Measurements from ENCODE around the gene PLAAT3. TPM values are rescaled to one million over a fixed set of nuclear protein-coding genes. Genes with fewer than 3 reads are reported as not detected.

Gene PLAAT3
- polyA plus RNA-seq (2011; rRNA removed) (8.1 and 11.6 TPM in 2 replicates), polyA minus RNA-seq (2011; rRNA and poly(A)+ RNA removed) (11.1 and 15.2 TPM in 2 replicates)

- no peak for DNase-seq (ENCODE audit: low read depth, low spot score)
- POLR2A ChIA-PET, result no interaction called here
- no peaks in the 10 kb centered on the region for H3K27me3 ChIP-seq (ENCODE audit: control insufficient read depth, insufficient read depth, low read length)
- no peaks in the 10 kb centered on the region; the same call in 1 of the 2 replicates for H3K9me3 ChIP-seq (ENCODE audit: control insufficient read depth, insufficient read depth, low read length)
- H3K27ac ChIP-seq (ENCODE audit: low read depth, low read length), result no peak within 1 kb of the TSS
- peak within 1 kb of the TSS; percentile 67 for H3K4me3 ChIP-seq (ENCODE audit: low read depth, low read length)
- CTCF ChIA-PET, result no interaction called here
- TF ChIP-seq CTCF (IDR thresholded peaks at IDR 0.05; ENCODE audit: low read depth, low read length), result no peak
These were observed at the start of gene PLAAT3 for GRCh38 chr11:63614136-63614671. PLAAT3 (minus strand) TSS chr11:63614433; CDS start chr11:63614014, 419 bp downstream.

GRCh38 chr11:63663809-63664208, 49.6 kb upstream of the PLAAT3 start:
- H3K4me3 ChIP-seq (ENCODE audit: low read depth, low read length), result no peak overlapping the region
- no peaks in the 10 kb centered on the region for H3K27me3 ChIP-seq (ENCODE audit: control insufficient read depth, insufficient read depth, low read length)
- no peaks in the 10 kb centered on the region for H3K9me3 ChIP-seq (ENCODE audit: control insufficient read depth, insufficient read depth, low read length)
- no peak for TF ChIP-seq CTCF (IDR thresholded peaks at IDR 0.05; ENCODE audit: low read depth, low read length)
- no peak for DNase-seq (ENCODE audit: low read depth, low spot score)
- POLR2A ChIA-PET, result no interaction called here
- H3K27ac ChIP-seq (ENCODE audit: low read depth, low read length), result peak overlapping the region; percentile 0
- CTCF ChIA-PET, result interaction anchor here (1.0 to 2.2 kb wide), 4 partner anchors 9 to 75 kb away, joined by 3 to 12 read pairs (median 8); no protein-coding TSS in a partner anchor

GRCh38 chr11:63660972-63661371, 46.7 kb upstream of the PLAAT3 start:
- ChIA-PET CTCF (interaction anchor here (0.7 to 2.0 kb wide), 3 partner anchors 21 to 77 kb away, joined by 3 to 12 read pairs (median 9); no protein-coding TSS in a partner anchor), POLR2A (interaction anchor here (0.7 kb wide), 1 partner anchor 1694 kb away, joined by 4 read pairs; the partner anchor contains the start of gene FTH1)
- Histone ChIP-seq H3K27ac (ENCODE audit: low read depth, low read length) (peak overlapping the region; percentile 11), H3K27me3 (ENCODE audit: control insufficient read depth, insufficient read depth, low read length) (no peaks in the 10 kb centered on the region), H3K4me3 (ENCODE audit: low read depth, low read length) (no peak overlapping the region), H3K9me3 (ENCODE audit: control insufficient read depth, insufficient read depth, low read length) (no peaks in the 10 kb centered on the region)
- no peak for DNase-seq (ENCODE audit: low read depth, low spot score)
- no peak for TF ChIP-seq CTCF (IDR thresholded peaks at IDR 0.05; ENCODE audit: low read depth, low read length)

GRCh38 chr11:63652671-63653070, 38.4 kb upstream of the PLAAT3 start:
- no peaks in the 10 kb centered on the region for H3K27me3 ChIP-seq (ENCODE audit: control insufficient read depth, insufficient read depth, low read length)
- H3K9me3 ChIP-seq (ENCODE audit: control insufficient read depth, insufficient read depth, low read length), result no peaks in the 10 kb centered on the region
- H3K4me3 ChIP-seq (ENCODE audit: low read depth, low read length), result no peak overlapping the region
- no peak for DNase-seq (ENCODE audit: low read depth, low spot score)
- H3K27ac ChIP-seq (ENCODE audit: low read depth, low read length), result no peak overlapping the region
- ChIA-PET POLR2A (no interaction called here), CTCF (interaction anchor here (1.0 to 1.1 kb wide), 2 partner anchors 14 to 86 kb away, joined by 3 to 4 read pairs; no protein-coding TSS in a partner anchor)
- TF ChIP-seq CTCF (IDR thresholded peaks at IDR 0.05; ENCODE audit: low read depth, low read length), result no peak

DNA sequence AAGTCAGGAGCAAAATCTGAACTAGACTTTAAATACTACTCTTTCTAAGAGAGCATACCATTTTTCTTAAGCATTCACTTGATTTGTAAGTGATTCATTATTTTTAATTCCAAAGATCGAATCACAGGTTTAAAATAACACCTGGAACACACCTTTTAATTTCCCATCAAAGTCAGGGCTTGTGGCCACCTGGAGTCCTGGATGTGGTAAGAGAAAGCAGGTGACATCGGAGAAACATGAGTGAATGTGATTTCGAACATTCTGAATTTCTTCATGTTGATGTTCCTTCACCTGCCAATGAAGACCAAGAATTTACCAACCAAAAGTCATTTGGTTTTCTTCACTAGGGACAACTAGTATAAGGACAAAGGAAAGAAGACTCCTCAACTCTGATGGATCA, 29.0 kb upstream of the PLAAT3 start:
- CTCF ChIA-PET, result interaction anchor here (1.0 to 1.2 kb wide), 3 partner anchors 95 to 164 kb away, joined by 3 to 10 read pairs (median 5); no protein-coding TSS in a partner anchor
- no peak for TF ChIP-seq CTCF (IDR thresholded peaks at IDR 0.05; ENCODE audit: low read depth, low read length)
- Histone ChIP-seq H3K9me3 (ENCODE audit: control insufficient read depth, insufficient read depth, low read length) (no peaks in the 10 kb centered on the region), H3K4me3 (ENCODE audit: low read depth, low read length) (no peak overlapping the region), H3K27ac (ENCODE audit: low read depth, low read length) (no peak overlapping the region), H3K27me3 (ENCODE audit: control insufficient read depth, insufficient read depth, low read length) (no peaks in the 10 kb centered on the region)
- DNase-seq (ENCODE audit: low read depth, low spot score), result no peak
- POLR2A ChIA-PET, result no interaction called here

All from AG04450 (cell line).